H9 (cell line): ENCODE measurements around the gene ADGRL2. TPM values are rescaled to one million over a fixed set of nuclear protein-coding genes. Genes with fewer than 3 reads are reported as not detected.

Source experiments
- DNase-seq: peaks from one replicate; pipeline ENCODE4 v3.0.0-alpha.2; 2017
- H2AFZ ChIP-seq: one replicate; pipeline ENCODE4 v1.6.1; 2013; ENCODE audit warnings: mild to moderate bottlenecking, low read length, control low read depth, moderate library complexity
- H2AK5ac ChIP-seq: 2 replicates; pipeline ENCODE4 v1.6.1; 2013; ENCODE audit warnings: low read length, control low read depth, mixed read lengths; ENCODE audit not compliant: insufficient read length
- H2BK120ac ChIP-seq: one replicate; pipeline ENCODE4 v1.6.1; 2013; ENCODE audit warnings: low read depth, mild to moderate bottlenecking, low read length, control low read depth, inconsistent platforms; ENCODE audit not compliant: poor library complexity, severe bottlenecking
- H2BK12ac ChIP-seq: 2 replicates; pipeline ENCODE4 v1.6.1; 2013; ENCODE audit warnings: low read length, control low read depth, mixed read lengths, low read depth; ENCODE audit not compliant: insufficient read length
- H2BK15ac ChIP-seq: 2 replicates; pipeline ENCODE4 v1.6.1; 2013; ENCODE audit warnings: low read depth, low read length, control low read depth
- H2BK20ac ChIP-seq: one replicate; pipeline ENCODE4 v1.6.1; 2013; ENCODE audit warnings: low read depth, mild to moderate bottlenecking, low read length, control low read depth, inconsistent platforms; ENCODE audit not compliant: poor library complexity, severe bottlenecking
- H2BK5ac ChIP-seq: 2 replicates; pipeline ENCODE4 v1.6.1; 2013; ENCODE audit warnings: low read length, control low read depth, mixed read lengths; ENCODE audit not compliant: insufficient read length
- H3K14ac ChIP-seq: 2 replicates; pipeline ENCODE4 v1.6.1; 2013; ENCODE audit warnings: low read length, control low read depth; ENCODE audit not compliant: insufficient read depth
- H3K18ac ChIP-seq: 2 replicates; pipeline ENCODE4 v1.6.1; 2013; ENCODE audit warnings: low read depth, mild to moderate bottlenecking, mixed read lengths, low read length, control low read depth; ENCODE audit not compliant: insufficient read length
- H3K23ac ChIP-seq: 2 replicates; pipeline ENCODE4 v1.6.1; 2013; ENCODE audit warnings: low read length, control low read depth, mixed read lengths, low read depth; ENCODE audit not compliant: insufficient read length
- H3K23me2 ChIP-seq: 2 replicates; pipeline ENCODE4 v1.6.1; 2013; ENCODE audit warnings: low read depth, mild to moderate bottlenecking, mixed read lengths, low read length, control low read depth; ENCODE audit not compliant: insufficient read length, poor library complexity, severe bottlenecking
- H3K27ac ChIP-seq: 2 replicates; pipeline ENCODE4 v1.5.1; 2013; ENCODE audit warnings: low read length, control low read depth, mixed read lengths, low read depth; ENCODE audit not compliant: insufficient read length
- H3K27me3 ChIP-seq: 2 replicates; pipeline ENCODE4 v1.6.1; 2013; ENCODE audit warnings: low read length, control low read depth, inconsistent platforms; ENCODE audit not compliant: insufficient read depth
- H3K4ac ChIP-seq: 2 replicates; pipeline ENCODE4 v1.6.1; 2013; ENCODE audit warnings: low read depth, mild to moderate bottlenecking, control low read depth, inconsistent platforms, low read length, moderate library complexity
- H3K4me1 ChIP-seq: 2 replicates; pipeline ENCODE4 v1.6.1; 2013; ENCODE audit warnings: low read length, control low read depth, inconsistent platforms; ENCODE audit not compliant: insufficient read depth
- H3K4me2 ChIP-seq: 2 replicates; pipeline ENCODE4 v1.6.1; 2013; ENCODE audit warnings: low read length, control low read depth, mixed read lengths; ENCODE audit not compliant: insufficient read length, insufficient read depth
- H3K56ac ChIP-seq: 2 replicates; pipeline ENCODE4 v1.6.1; 2013; ENCODE audit warnings: low read depth, mild to moderate bottlenecking, mixed read lengths, low read length, control low read depth; ENCODE audit not compliant: insufficient read length
- H3K79me1 ChIP-seq: 2 replicates; pipeline ENCODE4 v1.6.1; 2013; ENCODE audit warnings: low read depth, mild to moderate bottlenecking, moderate library complexity, low read length, control low read depth, inconsistent platforms; ENCODE audit not compliant: insufficient read depth, poor library complexity, severe bottlenecking
- H3K79me2 ChIP-seq: 2 replicates; pipeline ENCODE4 v1.6.1; 2013; ENCODE audit warnings: low read length, control low read depth, inconsistent platforms; ENCODE audit not compliant: insufficient read depth
- H3K9ac ChIP-seq: 2 replicates; pipeline ENCODE4 v1.6.1; 2013; ENCODE audit warnings: low read length, control low read depth, mixed read lengths; ENCODE audit not compliant: insufficient read length; ENCODE audit errors: extremely low read depth
- H3K9me3 ChIP-seq: one replicate; pipeline ENCODE4 v1.6.1; 2013; ENCODE audit warnings: low read depth, low read length, inconsistent platforms; ENCODE audit not compliant: control insufficient read depth
- H3T11ph ChIP-seq: one replicate; pipeline ENCODE4 v1.6.1; 2013; ENCODE audit warnings: mild to moderate bottlenecking, low read length, control low read depth, inconsistent platforms
- H4K20me1 ChIP-seq: one replicate; pipeline ENCODE4 v1.6.1; 2013; ENCODE audit not compliant: control insufficient read depth, insufficient read length, insufficient read depth
- H4K5ac ChIP-seq: 2 replicates; pipeline ENCODE4 v1.6.1; 2013; ENCODE audit warnings: low read depth, mild to moderate bottlenecking, mixed read lengths, low read length, control low read depth; ENCODE audit not compliant: insufficient read length
- H4K8ac ChIP-seq: replicated peaks from 2 replicates; pipeline ENCODE4 v1.6.1; 2013; ENCODE audit warnings: low read length, control low read depth, mixed read lengths, low read depth; ENCODE audit not compliant: insufficient read length
- H4K91ac ChIP-seq: 2 replicates; pipeline ENCODE4 v1.6.1; 2013; ENCODE audit warnings: low read depth, mild to moderate bottlenecking, moderate library complexity, mixed read lengths, low read length, control low read depth; ENCODE audit not compliant: insufficient read length
- H3K27ac Mint-ChIP-seq, 3 experiments: 2 replicates in 2 of 3; 3 replicates in 1 of 3; pipeline ENCODE4 v1.8.0; 2020 to 2021; ENCODE audit warnings: mixed read lengths in 3 of 3, mild to moderate bottlenecking in 1 of 3, moderate library complexity in 1 of 3
- H3K27me3 Mint-ChIP-seq: 2 replicates; pipeline ENCODE4 v1.8.0; 2021; ENCODE audit warnings: low read depth, mild to moderate bottlenecking, moderate library complexity, mixed read lengths
- H3K36me3 Mint-ChIP-seq, 3 experiments: 2 replicates in 2 of 3; 3 replicates in 1 of 3; pipeline ENCODE4 v1.8.0; 2020 to 2021; ENCODE audit warnings: low read depth in 3 of 3, mixed read lengths in 3 of 3; ENCODE audit not compliant: insufficient read depth in 1 of 3
- H3K4me1 Mint-ChIP-seq, 2 experiments: 2 replicates each; pipeline ENCODE4 v1.8.0; 2020; ENCODE audit warnings: mixed read lengths in 2 of 2
- H3K4me3 Mint-ChIP-seq, 2 experiments: 2 replicates in 1 of 2; 3 replicates in 1 of 2; pipeline ENCODE4 v1.8.0; 2020 to 2021; ENCODE audit warnings: mild to moderate bottlenecking in 2 of 2, mixed read lengths in 2 of 2, moderate library complexity in 1 of 2
- H3K9me3 Mint-ChIP-seq, 2 experiments: 2 replicates in 1 of 2; 3 replicates in 1 of 2; pipeline ENCODE4 v1.8.0; 2020; ENCODE audit warnings: mild to moderate bottlenecking in 2 of 2, mixed read lengths in 2 of 2, moderate library complexity in 1 of 2
- CTCF ChIP-seq: fragments of 200-600 bp; sonication (generic); conservative IDR thresholded peaks from 3 replicates; pipeline ENCODE4 v1.8.0; 2021; ENCODE audit warnings: antibody characterized with exemption, mild to moderate bottlenecking
- WGBS: extraction: QIAGEN DNeasy Blood & Tissue Kit; methylation state at CpG from one replicate; pipeline ENCODE4 v1.1.7; 2013; ENCODE audit warnings: missing lambda C conversion rate, low lambda C conversion rate, mixed read lengths; ENCODE audit not compliant: insufficient read length; ENCODE audit errors: extremely low coverage; 5-methylcytosine and 5-hydroxymethylcytosine counted together
- total RNA-seq: library from RNA; stranded (reverse); gene quantifications from 2 replicates; pipeline ENCODE4 v1.2.1, GENCODE V29; 2021

The ADGRL2 gene
- total RNA-seq, 1 experiment from 2014 or later: 119 TPM

- no peak overlapping the region for H2BK12ac ChIP-seq
- TF ChIP-seq CTCF: peak; percentile 50
- no peak overlapping the region for H3K14ac ChIP-seq
- no peak overlapping the region for H3K18ac ChIP-seq
- no peak overlapping the region for H4K91ac ChIP-seq
- H3K9me3 ChIP-seq: no peaks in the 10 kb centered on the region
- no peak overlapping the region for H2BK120ac ChIP-seq
- H4K8ac ChIP-seq: no peak overlapping the region
- H2BK5ac ChIP-seq: no peak overlapping the region
- H2BK15ac ChIP-seq: no peak overlapping the region
- H3K27me3 Mint-ChIP-seq: no peaks in the 10 kb centered on the region
- no peak overlapping the region for H3T11ph ChIP-seq
- no peak overlapping the region for H4K5ac ChIP-seq
- H2BK20ac ChIP-seq: no peak overlapping the region
- H3K4me1 ChIP-seq: peaks cover under 1% of the 10 kb centered on the region
- H3K79me1 ChIP-seq: no peaks in the 10 kb centered on the region
- H3K4me1 Mint-ChIP-seq: peaks cover 18 to 22% of the 10 kb centered on the region in 2 experiments
- H3K36me3 Mint-ChIP-seq: no peaks in the 10 kb centered on the region
- WGBS: no CpG with 5 or more reads among the region's 1 CpG
- H3K56ac ChIP-seq: no peak overlapping the region
- H2AK5ac ChIP-seq: no peak overlapping the region
- H3K27me3 ChIP-seq: no peaks in the 10 kb centered on the region
- H3K4ac ChIP-seq: no peak overlapping the region
- no peaks in the 10 kb centered on the region for H3K23me2 ChIP-seq
- no peak for DNase-seq
- H4K20me1 ChIP-seq: no peaks in the 10 kb centered on the region
- no peak overlapping the region for H2AFZ ChIP-seq
- no peak overlapping the region for H3K23ac ChIP-seq
- H3K4me2 ChIP-seq: no peak overlapping the region
- H3K9ac ChIP-seq: no peak overlapping the region
- no peak overlapping the region for H3K4me3 Mint-ChIP-seq
- H3K27ac Mint-ChIP-seq: no peak overlapping the region
- H3K27ac ChIP-seq: no peak overlapping the region
- H3K79me2 ChIP-seq: no peaks in the 10 kb centered on the region
- peaks cover 0 to 3% of the 10 kb centered on the region in 2 experiments; a peak in 1 of 5 replicates for H3K9me3 Mint-ChIP-seq
These were observed 40.1 kb upstream of the ADGRL2 start for GRCh38 chr1:81760477-81761097.
